PC-9 (cell line): ENCODE results near the gene LIX1L.

ENCODE experiments used
- EZH2 ChIP-seq: fragments of 200-600 bp; sonication (generic); IDR thresholded peaks from 2 replicates; pipeline ENCODE4 v1.8.0; 2017; ENCODE audit warnings: antibody characterized with exemption, low read depth
- TF ChIP-seq, protein P1 (sequence below): fragments of 200-600 bp; sonication (generic); conservative IDR thresholded peaks from 2 replicates; pipeline ENCODE4 v1.6.1; 2017; ENCODE audit warnings: mixed run types, antibody characterized with exemption, mild to moderate bottlenecking, moderate library complexity

DNA sequence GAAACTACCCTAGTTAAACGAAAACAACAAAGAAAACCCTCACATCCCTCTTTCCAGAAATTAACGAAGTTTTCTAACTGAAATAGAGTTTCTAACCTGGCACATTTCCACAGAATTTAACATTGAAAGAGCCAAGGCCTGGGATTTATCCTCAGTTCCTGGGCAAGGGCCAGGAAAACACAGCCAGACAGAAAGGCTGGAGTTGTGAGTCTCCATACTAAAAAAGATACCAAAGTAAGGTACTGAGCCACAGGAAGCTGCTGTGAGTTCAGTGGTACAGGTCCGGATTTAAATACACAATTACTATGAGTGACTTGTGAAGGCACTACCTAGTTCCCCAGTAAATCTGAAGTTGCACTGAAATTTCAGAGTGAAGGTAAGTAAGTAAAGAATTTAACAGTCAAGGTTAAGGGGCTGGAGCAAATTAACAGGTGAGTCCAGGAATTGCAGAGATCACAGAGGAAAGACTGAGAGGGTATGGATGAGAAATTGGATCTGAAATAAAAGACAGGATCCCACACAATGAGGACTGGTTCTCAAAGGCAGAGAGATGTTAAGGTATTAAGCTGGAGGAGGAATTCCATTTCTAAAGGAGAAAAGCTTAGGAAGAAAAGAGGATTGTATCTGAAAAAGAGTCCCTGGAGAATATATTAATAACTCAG, 905 bp downstream of the LIX1L start:
- TF ChIP-seq, protein P1, sequence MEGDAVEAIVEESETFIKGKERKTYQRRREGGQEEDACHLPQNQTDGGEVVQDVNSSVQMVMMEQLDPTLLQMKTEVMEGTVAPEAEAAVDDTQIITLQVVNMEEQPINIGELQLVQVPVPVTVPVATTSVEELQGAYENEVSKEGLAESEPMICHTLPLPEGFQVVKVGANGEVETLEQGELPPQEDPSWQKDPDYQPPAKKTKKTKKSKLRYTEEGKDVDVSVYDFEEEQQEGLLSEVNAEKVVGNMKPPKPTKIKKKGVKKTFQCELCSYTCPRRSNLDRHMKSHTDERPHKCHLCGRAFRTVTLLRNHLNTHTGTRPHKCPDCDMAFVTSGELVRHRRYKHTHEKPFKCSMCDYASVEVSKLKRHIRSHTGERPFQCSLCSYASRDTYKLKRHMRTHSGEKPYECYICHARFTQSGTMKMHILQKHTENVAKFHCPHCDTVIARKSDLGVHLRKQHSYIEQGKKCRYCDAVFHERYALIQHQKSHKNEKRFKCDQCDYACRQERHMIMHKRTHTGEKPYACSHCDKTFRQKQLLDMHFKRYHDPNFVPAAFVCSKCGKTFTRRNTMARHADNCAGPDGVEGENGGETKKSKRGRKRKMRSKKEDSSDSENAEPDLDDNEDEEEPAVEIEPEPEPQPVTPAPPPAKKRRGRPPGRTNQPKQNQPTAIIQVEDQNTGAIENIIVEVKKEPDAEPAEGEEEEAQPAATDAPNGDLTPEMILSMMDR = no peak
- no peak for TF ChIP-seq EZH2
